HG03571 (cell line): Measurements from ENCODE around the gene SH3BP1.
"Not testable (repeated sequence)": the region's sequence is repeated elsewhere in the genome, so short reads cannot be mapped to it uniquely, and the experiment has no call there.

ENCODE experiments used
- ATAC-seq: cut with Tn5 transposase; IDR thresholded peaks from one replicate; pipeline ENCODE4 v1.9.1; 2021; ENCODE audit not compliant: unreplicated experiment

Gene SH3BP1

DNA sequence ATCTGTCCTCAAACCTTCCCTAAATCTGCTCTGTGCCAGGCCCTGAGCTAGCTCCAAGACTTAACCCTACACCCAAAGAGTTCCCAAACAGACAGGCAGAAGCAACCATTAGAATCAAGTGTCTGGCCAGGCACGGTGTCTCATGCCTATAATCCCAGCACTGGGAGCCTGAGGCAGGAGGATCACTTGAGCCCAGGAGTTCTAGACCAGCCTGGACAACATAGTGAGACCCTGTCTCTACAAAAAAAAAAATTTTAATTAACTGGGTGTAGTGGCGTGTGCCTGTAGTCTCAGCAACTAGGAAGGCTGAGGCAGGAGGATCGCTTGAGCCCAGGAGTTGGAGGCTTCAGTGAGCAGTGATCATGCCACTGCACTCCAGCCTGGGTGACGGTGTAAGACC, 17.1 kb downstream of the SH3BP1 start:
- not testable (repeated sequence) for ATAC-seq

DNA sequence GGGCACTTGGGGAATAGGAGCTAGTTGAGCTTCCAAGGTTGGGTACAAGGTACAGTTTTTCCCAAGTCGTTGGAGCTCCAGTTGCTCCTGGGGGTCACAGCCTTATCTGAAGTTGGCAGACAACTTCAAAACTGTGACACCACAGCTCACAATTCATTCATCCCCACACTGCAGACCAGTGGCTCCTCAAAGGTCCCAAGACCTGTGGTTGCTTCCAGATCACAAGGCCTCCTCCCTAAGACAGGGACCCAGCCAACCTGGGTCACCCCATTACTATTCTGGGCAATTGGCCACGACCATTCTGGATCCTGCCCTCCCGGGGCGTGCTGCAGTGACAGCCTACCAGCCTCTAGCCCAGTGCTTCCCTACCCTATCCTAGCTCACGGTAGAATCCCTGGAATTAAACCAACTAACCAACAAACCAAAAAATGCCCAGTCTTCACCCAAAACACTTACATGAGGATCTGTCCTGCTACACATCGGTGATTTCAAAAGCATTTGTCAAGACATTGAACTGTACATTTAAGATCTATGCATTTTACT, 18.2 kb downstream of the SH3BP1 start:
- ATAC-seq: no peak

DNA sequence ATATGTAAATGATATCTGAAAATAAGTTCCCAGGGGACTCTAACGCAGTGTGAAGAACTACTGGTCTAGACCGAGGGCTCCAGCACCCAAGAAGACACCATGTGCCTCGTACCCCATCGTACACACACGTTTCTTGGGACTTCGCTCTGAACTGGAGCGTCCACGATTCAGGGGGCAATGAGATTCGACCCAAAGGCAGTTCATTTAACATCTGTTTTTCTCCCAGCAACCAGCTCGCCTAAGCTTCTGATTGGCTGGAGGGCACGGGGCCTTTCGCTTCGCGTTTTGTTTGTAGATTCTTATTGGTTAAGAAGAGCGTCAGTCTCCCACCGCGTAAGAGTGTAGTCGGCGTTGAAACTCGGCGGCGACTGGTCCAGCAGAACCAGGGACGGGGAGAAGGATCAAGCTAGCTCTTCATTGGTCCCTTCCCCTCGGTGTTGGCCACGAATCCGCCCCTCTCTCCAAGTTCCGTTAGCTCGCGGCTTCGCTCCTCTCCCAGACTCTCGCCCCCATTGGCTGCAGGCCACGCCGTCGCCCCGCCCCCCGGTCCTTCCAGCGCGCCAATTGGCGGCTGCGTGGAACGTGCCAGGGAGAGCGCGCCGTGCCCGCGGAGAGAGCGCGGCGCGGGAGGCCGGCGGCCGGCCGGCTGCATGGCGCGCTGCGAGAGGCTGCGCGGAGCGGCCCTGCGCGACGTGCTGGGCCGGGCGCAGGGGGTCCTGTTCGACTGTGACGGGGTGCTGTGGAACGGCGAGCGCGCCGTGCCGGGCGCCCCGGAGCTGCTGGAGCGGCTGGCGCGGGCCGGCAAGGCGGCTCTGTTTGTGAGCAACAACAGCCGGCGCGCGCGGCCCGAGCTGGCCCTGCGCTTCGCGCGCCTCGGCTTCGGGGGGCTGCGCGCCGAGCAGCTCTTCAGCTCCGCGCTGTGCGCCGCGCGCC, 18.9 kb downstream of the SH3BP1 start, which contains the start of gene PDXP:
TSS of gene PDXP (plus strand) at position 591 of the 933 bp plus-strand sequence. CDS start at position 651, 60 bp downstream.
- peak; percentile 77 for ATAC-seq

DNA sequence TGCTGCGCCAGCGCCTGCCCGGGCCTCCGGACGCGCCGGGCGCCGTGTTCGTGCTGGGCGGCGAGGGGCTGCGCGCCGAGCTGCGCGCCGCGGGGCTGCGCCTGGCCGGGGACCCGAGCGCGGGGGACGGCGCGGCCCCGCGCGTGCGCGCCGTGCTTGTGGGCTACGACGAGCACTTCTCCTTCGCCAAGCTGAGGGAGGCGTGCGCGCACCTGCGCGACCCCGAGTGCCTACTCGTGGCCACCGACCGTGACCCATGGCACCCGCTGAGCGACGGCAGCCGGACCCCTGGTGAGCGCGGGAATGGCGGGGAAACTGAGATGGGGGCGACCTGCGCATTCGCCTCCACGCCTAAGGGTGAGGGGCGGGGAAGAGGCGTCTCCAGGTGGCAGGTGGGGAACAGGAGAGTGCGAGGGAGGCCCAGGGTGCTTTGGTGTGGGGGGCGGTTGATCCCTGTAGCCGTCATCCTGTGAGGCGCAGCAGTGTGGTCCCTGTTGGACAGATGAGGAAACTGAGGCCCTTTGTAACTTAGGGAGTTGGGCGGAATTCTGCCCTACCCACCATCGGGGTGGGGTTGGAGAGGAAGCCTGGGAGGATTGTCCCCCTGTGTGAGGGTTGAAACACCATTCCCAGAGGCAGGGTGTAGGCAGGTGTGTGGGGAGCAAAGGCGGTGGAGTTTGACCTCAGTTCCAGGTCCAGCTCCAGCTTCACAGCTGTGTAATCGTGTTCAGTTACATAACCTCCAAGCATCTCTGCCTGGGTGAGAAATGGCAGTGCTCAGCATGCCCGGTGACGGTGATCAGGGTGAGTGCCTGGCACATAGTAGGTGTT, 19.8 kb downstream of the SH3BP1 start:
- ATAC-seq: no peak

DNA sequence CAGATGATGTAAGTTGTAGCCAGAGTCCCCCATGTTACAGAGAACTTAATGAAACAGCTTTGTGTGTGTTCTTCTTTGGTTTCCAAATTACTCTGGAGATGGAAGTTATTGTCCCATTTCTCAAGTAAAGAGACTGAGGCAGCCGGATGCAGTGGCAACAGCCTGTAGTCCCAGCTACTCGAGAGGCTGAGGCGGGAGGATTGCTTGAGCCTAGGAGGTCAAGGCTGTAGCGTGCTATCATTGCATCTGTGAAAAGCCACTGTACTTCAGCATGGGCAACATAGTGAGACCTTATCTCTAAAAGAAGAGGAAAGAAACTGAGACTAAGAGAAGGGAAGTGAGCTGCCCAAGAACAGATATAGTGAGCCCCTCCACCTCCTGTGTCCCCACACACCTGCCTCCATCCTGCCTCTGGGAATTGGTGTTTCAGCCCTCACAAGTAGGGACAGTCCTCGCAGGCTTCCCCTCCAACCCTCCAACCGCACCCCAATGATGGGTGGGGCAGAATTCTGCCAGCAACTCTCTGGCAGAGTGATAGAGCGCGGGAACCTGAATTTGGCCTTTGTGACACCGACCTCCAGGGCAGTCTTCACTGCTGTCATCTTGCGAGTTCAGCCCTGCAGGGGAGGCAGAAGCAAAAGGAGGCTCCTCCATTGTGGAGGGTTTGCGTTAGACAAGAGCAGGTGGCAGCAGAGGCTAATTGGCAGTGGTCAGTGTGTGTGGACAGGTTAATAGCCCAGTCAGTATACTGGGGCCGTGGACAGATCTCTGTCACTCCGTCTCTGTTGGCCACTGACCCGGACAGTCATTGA, 20.6 kb downstream of the SH3BP1 start:
- no peak for ATAC-seq

DNA sequence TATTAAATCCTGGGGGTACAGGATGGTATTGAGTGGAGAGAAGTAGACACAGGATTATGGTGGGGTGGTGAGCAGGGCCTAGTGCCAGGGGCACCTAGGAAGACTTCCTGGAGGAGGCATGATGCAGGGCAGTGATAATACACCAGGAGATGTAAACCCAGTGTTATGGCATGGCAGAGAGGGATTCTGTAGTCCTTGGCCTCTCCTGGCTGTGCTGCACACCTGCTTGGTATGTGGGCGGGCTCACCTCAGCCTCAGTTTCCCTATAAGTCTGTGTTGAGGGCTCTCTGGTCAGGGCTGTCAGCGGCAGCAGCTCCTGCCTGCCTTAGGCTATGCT, 21.2 kb downstream of the SH3BP1 start:
- no peak for ATAC-seq

DNA sequence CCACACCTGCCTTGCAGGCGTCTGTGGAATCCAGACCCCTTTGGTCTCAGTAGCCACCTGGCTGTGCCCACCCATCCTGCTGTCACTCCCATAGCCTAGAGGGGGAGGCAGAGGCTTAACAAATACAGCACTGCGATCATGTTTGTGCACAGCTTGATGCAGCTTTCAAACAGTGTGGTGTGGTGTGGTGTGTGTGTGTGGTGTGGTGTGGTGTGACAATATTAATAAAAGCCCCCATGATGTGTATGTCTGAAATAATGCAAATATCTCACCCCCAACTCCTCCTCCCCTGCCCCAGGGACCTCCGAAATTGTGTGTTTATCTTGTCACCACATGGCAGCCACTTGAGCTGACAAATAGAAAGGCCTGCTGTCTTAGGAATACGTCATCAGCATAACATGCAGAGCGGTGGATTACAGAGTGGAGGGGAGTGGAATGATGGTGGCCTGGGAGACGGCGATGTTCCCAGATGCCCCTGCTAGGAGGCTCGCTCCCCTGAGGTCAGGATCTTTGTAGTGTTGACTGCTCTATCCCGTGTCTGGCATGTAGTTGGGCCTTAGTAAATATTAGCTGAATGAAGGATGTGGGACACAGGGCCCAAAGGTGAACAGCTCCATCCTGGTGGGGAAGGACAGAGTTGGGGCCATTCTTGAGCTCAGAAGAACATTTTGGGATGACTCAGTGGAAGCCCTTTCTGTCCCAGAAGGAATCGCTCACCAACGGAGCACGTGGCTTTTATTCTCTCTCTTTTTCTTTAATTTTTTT, 21.9 kb downstream of the SH3BP1 start:
- no peak for ATAC-seq

DNA sequence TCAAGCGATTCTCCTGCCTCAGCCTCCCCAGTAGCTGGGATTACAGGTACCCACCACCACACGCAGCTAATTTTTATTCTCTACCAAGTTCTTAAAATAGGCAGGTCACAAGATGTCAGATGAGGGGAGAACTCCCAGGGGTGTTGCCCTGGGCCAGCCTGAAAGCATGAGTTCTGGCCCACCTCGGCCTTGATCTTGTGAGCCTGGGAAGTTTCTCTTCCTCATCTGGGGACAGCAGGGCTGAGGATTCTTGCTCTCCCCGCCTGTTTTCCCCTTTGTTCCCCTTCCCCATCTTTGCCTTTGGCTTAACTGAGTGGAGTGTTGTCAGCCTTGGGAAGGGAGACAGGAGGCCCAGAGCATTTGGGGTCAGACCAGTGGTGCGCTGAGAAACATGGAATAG, 22.6 kb downstream of the SH3BP1 start:
- ATAC-seq: no peak

DNA sequence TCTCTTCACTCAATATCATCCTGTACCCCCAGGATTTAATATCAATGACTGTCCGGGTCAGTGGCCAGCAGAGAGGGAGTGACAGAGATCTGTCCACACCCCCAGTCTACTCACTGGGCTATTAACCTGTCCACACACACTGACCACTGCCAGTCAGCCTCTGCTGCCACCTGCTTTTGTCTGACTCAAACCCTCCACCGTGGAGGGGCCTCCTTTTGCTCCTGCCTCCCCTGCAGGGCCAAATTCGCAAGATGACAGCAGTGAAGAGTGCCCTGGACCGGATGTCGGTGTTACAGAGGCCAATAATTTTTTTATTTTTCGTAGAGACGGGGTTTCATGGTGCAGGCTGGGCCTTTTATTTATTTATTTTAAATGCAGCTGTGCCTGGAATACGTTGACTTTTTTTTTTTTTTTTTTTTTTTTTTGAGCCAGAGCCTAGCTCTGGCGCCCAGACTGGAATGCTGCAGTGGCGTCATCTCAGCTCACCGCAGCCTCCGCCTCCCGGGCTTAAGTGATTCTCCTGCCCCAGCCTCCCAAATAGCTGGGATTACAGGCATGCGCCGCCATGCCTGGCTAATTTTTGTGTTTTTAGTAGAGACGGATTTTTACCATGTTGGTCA, 24.2 kb downstream of the SH3BP1 start:
- no peak for ATAC-seq

DNA sequence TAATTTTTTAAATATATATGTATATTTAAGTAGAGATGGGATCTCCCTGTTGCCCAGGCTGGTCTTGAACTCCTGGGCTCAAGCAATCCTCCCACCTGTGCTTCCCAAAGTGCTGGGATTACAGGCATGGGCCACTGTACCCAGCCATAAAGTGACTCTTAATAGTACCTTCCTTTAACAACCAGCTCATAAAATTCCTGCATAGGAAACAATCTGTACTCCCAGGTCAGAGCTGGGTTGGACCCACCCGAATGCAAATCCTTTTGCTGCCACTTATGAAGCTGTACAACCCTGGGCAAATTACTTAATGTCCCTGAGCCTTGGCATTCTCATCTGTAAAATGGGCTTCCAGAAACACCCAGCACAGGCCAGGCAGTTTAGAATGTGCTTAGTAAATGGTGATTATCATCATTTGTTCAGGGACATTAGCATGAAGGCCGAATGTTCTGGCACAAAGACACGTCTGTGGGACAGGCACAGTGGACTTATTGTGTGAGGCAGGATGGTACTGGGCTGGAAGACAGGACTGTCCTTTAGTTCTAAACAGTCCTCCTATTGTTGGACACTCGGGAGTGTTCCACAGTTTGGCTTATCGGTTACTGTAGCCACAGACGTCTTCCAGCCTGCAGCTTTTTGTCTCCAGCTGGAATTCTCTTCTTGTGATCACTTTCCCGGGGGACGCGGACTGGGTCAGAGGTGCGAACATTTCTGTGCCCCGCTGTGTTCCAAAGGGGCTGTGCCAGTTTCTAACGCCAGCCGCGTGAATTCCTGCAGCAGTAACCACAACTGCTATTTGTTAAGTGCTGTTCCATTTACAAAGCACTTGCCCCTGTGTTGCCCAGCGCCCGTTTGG, 25.0 kb downstream of the SH3BP1 start:
- no peak for ATAC-seq

DNA sequence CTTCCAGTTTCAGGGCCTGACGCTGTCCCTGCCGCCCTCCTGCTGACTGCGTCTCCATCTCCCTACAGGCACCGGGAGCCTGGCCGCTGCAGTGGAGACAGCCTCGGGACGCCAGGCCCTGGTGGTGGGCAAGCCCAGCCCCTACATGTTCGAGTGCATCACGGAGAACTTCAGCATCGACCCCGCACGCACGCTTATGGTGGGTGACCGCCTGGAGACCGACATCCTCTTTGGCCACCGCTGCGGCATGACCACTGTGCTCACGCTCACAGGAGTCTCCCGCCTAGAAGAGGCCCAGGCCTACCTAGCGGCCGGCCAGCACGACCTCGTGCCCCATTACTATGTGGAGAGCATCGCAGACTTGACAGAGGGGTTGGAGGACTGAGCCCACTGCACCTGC, 26.0 kb downstream of the SH3BP1 start:
- ATAC-seq: no peak

DNA sequence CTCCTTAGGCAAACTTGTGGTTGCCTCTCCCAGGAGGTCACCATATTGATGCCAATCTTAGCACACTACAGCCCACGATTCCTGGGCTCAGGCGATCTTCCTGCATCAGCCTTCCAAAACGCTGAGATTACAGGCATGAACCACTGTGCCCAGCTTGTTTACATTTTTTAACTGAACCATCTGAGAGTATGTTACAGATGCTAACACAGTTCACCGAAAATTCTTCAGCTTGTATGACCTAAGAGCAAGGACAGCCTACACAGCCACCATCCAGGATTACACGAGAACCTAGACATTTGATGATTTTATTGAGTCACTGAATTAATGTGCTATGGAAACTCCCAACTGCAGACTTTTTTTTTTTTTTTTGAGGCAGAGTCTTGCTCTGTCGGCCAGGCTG, 30.1 kb downstream of the SH3BP1 start:
- no peak for ATAC-seq

DNA sequence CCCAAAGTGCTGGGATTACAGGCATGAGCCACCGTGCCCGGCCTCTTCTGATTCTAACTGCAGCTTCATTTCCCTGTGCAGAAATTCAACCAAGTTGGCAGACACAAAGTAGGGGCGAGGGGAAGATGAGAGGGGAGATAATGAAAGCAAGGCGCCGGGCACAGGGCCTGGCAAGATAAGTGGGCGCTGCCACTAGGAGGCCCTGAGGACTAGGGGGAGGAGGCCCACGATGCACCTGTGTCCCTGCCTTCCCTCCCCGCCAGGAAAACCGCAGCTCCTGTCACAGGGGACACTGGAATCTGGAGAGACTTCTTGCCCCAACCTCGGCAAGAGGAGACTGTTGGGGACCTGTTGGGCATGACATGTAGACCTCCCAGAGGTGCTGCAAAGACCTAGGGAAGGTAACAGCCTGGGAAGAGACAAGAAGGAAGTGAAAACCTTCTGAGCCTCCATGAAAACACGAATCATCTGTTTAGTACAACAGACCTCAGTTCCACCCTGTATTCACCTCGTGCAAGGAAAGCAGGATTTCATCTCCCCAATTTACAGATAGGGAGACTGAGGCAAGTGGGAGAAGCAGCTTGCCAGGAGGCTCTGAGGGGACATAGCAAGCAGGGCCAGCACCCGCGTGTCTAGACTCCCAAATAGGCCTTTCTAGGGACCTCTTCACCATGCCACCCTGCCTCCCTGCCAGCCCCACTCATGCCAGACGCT, 32.9 kb downstream of the SH3BP1 start:
- ATAC-seq: no peak

DNA sequence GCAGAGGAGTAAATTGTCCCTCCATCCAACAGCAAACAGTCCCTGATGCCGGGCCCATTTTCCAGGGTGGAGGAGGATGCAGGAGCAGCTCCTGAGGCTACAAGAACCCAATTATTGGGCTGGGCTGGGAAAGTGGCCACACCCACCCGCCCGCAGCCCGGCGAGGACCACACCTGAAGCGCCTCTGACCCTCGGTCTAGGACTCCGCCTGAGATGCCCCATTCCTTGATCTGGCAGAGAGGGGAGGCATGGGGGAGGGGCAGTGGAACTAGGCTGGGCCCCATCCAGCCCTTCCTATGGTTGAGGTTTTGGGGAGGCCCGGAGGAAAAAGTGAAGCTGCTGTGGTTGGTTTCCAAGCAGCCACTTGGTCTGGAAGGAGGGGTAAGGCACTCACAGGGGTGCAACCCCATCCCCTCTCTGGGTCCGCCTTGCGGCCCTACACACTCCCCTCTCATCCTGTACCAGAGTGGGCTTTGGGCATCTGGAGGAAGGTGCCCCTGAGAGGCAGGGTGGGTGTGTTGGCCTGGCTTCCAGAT, 33.5 kb downstream of the SH3BP1 start:
- no peak for ATAC-seq

DNA sequence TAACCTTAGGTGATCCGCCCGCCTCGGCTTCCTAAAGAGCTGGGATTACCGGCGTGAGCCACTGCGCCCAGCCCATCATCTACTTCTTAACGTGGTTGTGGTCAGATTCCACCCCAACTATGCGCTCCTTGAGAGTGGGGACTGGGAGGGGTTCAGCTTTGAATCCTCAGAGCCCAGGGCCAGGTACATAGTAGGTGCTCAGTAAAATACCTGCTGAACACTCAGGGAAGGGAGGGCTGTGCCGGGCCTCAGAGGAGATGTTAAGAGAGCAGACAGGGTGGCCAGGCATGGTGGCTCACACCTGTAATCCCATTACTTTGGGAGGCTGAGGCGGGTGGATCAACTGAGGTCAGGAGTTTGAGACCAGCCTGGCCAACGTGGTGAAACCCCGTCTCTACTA, 34.8 kb downstream of the SH3BP1 start:
- no peak for ATAC-seq

DNA sequence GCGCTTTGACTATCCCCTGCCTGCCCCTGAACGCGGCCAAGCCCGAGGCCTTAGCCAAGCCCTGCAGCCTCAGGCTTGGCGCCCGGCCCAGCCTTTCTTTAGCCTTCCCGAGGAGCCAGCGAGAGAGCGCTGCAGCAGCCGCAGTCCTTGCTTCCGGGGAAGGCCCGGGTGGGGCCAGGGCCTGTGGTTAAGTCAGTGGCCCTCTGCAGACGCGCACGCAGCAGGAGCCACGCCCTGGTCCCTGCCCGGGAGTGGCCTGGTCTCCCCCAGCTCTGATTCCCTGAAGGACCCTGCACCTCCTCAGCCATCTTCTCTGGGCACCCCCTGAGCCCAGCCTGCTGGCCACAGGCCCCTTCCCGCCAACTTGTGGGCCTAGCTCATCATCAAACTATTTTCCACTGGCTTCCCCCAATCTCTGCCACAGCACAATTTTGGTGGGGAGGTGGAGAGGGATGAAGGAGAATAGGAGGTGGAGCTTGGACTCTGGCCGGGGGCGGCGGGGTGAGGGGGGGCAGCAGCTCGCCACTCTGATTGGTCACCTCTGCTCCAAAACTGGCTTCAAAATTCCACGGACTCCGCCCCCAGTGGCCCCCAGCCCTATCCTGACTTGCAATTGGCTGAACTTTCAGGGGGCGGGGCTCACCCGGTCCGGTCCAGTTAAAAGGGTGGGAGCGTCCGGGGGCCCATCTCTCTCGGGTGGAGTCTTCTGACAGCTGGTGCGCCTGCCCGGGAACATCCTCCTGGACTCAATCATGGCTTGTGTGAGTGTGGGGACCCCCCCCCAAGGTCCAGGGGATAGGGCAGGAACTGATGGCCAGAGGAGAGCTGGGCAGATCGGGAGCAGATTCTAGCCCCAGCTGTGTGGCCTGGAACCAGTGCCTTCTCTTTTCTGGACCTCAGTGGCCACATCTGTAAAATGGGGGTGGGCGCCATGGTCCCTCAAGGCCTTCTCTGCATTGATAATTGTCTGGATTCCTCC, 35.8 kb downstream of the SH3BP1 start, which contains the start of gene LGALS1:
TSS of gene LGALS1 (plus strand) at position 686 of the 979 bp plus-strand sequence. CDS start at position 753, 67 bp downstream.
- no peak for ATAC-seq
